Stimulated activated CD4-positive, alpha-beta T cell treated with anti-CD3 and anti-CD28 coated beads, Interleukin-2, amount 100 ng/mL, for 4 hours (primary cell): Measurements from ENCODE around the gene TEX9.
A peak's percentile ranks its signal among the peaks of the same experiment; 100 is the strongest.

Source experiments
- DNase-seq: peaks from one replicate; pipeline ENCODE4 v3.0.0-alpha.2; 2020; ENCODE audit warnings: low read depth

The TEX9 gene

DNA sequence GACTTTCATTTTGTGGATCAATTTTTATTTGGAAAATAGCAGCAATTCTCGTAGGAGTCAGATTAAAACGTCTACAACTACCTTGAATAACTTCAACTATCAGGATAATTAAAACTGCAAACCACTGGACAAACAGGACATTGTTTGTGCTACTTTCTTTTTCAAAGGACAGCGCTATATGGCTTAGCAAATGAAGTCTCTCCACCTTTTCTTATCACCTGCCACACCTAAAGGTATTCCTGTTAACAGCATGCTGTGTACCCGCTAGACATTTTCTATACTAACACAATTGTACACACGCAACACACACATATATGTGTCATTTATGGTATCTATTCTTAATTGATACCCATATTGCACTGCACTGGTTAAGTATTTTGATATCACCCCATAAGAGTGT, 80.5 kb downstream of the TEX9 start:
- DNase-seq: no peak

DNA sequence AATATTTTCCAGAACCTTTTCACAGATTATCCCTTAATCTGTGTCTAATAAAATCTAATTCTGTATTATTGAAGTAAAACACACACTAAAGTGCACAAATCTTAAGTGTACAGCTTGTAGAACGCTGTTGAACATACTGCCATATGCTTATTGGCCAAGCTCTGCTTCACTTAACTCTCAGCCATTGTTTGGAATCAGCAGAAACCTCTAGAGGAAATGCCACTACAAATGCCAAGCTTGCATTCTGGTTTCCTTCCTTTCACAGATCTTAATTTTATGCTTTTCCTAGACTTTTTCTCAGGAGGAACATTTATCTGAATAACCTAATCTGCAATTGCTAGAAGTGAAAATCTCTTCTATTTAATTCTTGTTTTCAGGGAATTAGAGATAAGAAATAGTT, 89.6 kb downstream of the TEX9 start:
- no peak for DNase-seq

DNA sequence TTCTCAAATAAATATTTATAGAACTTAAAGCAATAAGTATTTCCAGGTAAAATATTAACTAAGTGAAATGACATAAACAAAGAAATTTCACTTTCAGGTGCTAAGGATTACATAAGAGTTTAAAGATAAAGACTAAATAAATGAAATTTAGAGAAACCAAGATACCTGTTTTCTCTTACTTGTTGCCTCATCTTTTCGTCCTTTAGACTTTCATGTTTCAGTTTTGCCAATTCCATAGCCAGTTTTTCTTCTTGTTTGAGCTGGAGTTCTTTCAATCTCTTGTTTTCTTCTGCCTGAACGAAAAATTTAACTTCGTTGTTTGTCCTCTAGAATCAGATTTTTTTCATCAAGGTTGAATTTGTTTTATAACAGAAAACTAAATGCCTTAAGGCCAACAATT, 91.0 kb downstream of the TEX9 start:
- no peak for DNase-seq

DNA sequence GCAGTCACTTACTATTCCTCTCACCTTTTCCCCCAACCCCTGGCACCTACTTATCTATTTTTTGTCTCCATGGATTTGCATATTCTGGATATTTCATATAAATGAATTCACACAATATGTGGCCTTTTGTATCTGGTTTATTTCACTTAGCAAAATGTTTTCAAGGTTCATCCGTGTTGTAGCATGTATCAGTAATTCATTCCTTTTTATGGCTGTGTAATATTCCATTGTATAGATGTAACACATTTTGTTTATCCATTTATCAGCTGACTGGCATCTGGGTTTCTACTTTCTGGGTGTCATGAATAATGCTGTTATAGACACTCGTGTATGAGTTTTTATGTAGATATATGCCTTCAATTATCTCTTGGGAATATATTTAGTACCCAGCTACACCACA, 93.9 kb downstream of the TEX9 start:
- DNase-seq: no peak

DNA sequence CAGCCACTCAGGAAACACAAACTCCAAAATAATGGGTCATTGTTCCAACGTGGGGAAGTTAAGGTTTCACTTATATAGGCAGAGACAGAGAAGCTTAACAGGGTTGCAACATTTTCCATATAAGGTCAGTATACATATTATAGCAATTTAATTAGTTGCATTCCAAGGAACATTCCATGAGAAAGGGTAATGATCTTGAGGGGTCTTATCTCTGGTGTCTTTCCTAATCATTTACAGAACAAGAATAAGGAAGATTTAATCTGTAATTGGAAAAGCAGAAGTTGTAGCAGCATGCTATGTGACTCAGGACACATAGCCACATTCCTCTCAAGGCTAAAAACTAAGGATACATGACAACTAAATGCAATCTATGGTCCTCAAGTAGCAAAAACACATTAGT, 94.8 kb downstream of the TEX9 start:
- no peak for DNase-seq

DNA sequence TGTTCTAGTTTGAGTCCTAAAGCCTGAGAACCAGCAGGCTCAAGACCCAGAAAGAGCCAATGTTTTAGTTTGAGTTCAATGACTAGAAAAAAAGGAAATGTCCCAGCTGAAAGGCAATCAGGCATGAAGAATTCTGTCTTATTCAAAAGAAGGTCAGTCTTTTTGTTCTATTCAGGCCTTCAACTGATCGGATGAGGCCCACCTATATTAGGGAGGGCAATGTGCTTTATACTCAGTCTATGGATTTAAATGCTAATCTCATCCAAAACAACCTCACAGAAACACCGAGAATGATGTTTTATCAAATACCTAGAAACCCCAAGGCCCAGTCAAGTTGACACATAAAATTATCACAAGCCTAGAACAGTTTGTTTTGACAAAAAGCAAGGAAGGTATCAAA, 95.7 kb downstream of the TEX9 start:
- DNase-seq: no peak

DNA sequence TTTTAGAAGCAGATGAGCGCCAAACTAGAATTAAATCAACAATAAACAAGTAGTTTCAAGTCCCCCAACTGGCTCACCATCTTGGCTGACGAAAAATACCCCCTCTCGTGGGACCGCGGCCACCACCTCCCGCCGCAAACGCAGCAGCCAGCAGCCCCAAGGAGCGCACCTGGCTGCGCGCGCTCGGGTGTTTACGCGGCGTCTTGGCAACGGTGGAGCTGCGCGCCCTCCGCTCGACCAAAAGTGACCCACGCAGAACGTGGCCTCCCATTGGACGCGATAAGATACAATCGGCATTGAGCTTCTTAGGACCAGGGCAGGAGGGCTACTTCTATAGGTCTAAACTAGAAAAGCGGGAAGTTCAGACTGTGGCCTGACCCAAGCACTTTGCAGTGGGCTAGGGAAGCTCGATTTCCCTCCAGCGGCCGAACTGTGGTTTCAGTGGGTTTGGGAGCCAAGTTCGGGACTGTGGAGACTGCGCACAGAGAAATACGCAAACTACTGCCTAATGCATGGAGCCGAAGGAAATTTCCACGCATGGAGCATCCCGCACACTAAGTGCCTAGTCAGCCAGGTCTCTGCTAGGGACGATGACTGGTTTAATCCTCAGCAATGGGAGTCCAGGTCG, 99.8 kb downstream of the TEX9 start, which contains the start of gene MNS1:
Gene MNS1, minus strand, starts transcription at position 245 of the 628 bp plus-strand sequence. Its CDS starts 165 bp downstream, at position 80.
- DNase-seq: peak; percentile 2

DNA sequence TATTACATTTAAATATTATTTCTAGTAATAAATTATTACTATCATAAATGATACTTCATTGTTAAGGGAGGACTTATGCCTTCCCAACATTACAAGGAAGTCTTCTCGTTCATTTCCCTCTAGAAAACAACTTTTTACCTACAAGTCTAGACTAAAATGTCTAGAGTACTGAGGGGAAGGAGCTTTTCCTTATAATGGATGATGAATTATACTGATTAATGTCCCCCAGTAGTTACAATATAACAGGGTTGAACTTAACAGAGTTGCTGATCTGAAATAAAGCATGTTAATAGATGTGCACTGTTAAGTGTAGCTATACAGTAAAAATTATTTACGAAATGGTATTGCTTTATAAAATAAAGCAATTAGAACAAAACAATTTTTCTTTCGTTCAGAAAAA, 102.4 kb downstream of the TEX9 start:
- DNase-seq: no peak

DNA sequence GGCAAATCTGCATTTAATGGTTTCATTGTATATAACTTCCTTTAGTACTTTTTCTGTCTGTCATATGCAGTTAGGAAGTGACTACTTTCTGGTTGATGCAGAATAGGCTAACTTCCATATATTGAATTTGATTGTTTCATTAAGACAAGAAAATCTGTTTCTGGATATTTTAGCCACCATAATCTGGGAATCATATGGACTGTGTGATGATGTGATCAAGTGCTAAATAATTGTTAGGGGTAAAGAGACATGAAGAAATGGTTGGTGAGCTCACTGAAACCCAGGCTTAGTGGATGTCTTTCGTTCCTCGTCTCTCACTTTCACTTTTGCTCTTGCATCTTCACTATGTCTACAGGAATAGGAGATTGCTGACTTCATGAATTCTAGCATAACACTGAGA, 103.2 kb downstream of the TEX9 start:
- DNase-seq: no peak

DNA sequence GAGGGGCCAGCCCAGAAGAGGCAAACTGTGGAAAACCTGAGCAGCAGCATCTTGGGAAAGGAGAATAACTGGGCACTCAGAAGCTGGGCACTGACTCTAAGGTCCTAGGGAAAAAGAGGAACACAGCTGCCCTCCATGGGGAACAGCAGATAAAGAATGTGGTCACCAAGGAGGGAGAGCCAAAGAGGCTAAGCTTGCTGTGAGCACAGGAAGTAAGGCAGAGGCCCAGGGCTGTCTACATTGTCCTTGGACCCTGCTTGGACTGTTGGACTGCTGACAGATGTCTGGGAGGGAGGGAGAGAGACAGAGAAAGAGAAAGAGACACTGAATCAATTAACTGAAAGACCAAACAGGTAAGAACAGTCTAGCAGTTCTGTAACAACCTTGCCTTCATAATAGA, 104.3 kb downstream of the TEX9 start:
- DNase-seq: no peak

DNA sequence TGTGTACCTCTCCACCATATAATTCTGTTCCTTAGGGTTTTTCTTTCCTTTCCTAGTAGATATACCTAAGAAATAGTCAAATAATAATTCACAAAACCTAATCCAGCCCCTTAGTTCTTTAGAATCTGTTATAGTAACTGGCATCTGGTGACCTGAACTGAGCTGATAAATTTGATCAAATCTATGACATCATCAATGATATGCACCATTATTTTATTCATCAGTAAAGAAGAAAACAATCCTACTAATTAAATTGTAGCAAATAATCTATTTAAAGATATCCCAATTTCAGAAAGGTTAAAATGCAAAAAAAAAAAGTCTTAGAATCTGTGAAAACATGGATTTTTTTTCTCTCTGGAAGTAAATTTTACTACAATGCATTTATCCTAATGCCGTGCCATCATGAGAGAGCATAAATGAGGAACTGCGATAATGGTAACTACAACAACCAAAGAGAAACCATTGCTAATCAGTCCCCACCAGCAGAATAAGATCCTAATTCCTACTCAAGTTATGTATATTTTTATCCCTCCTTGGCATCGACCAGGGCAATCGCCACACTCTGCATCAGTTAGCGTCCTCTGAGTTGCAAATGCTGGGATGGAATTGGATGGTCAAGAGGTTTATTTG, 106.3 kb downstream of the TEX9 start:
- DNase-seq: no peak

DNA sequence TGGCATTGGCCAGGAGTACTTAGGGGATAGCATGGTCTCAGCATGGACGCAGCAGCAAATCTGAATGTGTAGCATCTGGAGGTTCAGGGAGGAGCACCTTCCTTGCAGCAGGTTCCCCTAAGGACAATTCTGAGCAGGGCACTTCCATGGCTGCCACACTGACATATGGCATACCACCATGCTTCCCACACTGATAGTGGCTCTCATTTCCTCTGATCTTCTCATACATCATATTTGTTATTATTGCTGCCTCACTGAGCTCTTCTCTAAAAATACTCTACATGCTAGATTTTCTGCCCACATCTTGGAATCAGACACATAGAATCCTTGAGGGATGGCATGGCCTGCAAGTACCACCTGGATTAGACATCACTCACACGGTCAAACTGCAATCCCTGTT, 107.1 kb downstream of the TEX9 start:
- no peak for DNase-seq

DNA sequence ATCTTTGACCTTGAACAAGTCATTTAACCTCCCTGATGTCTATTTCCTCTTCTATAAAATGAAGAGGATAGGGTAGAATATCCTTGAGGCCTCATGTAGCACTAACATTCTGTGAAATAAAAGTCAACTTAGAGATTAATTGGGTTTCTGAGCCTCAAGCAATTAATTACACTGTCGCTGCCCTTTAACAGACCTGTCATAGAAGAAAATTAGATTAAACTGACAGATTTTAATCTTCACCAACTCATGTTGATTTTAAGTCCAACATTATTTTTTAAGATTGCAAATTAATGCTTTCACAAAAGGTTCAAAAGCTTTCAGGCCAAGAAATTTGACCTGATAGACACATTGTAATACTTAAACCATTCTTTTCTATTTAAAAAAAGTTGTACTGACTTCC, 107.8 kb downstream of the TEX9 start:
- DNase-seq: no peak

DNA sequence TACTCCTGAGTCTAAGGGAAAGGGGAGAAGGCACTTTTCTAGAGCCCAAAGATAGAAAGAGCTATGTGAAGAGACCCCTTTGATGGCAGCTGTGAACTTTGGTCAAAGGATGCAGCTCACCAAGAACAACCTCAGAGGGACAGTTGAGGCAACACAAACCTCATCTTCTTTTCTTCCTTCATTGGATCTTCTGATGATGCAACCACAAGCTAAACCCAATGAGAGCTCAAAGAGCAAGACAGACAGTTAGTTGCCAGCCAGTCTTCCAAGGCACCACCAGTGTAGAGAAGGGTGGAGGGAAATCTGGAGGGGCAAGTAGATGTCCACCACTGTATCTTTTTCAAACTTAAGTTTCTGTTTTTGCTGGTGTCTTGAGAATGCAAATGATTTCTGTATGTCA, 110.1 kb downstream of the TEX9 start:
- no peak for DNase-seq
